ENCODE results near the gene CFTR. TPM values are rescaled to one million over a fixed set of nuclear protein-coding genes. Genes with fewer than 3 reads are reported as not detected.

Gene CFTR
- total RNA-seq, 3 donors from 2014 or later (not counting 1 experiment from before 2014, with no cell fraction given): not detected

DNA sequence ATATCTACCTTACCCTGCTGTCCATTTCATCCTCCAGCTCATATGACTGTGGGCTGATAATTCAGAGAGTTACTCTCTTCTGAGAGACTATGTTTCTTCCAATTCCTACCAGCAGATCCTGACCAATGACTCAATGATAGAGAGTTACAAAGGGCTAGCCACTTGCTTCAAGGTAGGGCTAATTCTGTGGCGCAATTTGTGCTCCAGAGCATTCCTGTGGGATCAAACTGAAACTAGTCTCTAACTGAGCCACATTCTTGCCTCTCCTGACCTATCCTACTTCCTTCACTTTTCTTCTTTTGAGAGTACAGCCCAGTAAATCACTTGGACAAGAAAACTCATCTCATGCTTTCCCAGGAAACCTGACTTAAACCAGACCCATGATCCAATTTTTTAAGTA is 34.6 kb upstream of the CFTR start:
- no peak for ATAC-seq
- Mint-ChIP-seq H3K4me3 (no peak overlapping the region), H3K36me3 (no peaks in the 10 kb centered on the region), H3K27ac (no peak overlapping the region), H3K4me1 (no peaks in the 10 kb centered on the region), H3K27me3 (ENCODE audit: low read depth in 2 of 2) (no peaks in the 10 kb centered on the region), H3K9me3 (peaks cover 15% of the 10 kb centered on the region in 2 donors)
- Histone ChIP-seq H3K4me3 (ENCODE audit: low read length) (no peak overlapping the region), H3K36me3 (ENCODE audit: control insufficient read depth, insufficient read depth, low read length) (no peaks in the 10 kb centered on the region), H3K27me3 (ENCODE audit: control insufficient read depth, insufficient read depth, low read length) (no peaks in the 10 kb centered on the region), H3K27ac (ENCODE audit: low read length) (no peak overlapping the region), H3K9me3 (ENCODE audit: control insufficient read depth, insufficient read depth, low read length) (peaks cover 10% of the 10 kb centered on the region), H3K4me1 (ENCODE audit: control insufficient read depth, insufficient read depth, low read length) (no peaks in the 10 kb centered on the region)
- WGBS (ENCODE audit: insufficient coverage): 74% methylated on average over 1 of the region's 1 CpG
- intact Hi-C loops (cut with micrococcal nuclease): no loop called here
- TF ChIP-seq, protein P1, sequence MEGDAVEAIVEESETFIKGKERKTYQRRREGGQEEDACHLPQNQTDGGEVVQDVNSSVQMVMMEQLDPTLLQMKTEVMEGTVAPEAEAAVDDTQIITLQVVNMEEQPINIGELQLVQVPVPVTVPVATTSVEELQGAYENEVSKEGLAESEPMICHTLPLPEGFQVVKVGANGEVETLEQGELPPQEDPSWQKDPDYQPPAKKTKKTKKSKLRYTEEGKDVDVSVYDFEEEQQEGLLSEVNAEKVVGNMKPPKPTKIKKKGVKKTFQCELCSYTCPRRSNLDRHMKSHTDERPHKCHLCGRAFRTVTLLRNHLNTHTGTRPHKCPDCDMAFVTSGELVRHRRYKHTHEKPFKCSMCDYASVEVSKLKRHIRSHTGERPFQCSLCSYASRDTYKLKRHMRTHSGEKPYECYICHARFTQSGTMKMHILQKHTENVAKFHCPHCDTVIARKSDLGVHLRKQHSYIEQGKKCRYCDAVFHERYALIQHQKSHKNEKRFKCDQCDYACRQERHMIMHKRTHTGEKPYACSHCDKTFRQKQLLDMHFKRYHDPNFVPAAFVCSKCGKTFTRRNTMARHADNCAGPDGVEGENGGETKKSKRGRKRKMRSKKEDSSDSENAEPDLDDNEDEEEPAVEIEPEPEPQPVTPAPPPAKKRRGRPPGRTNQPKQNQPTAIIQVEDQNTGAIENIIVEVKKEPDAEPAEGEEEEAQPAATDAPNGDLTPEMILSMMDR (IDR thresholded peaks at IDR 0.05): no peak
- DNase-seq: no peak

DNA sequence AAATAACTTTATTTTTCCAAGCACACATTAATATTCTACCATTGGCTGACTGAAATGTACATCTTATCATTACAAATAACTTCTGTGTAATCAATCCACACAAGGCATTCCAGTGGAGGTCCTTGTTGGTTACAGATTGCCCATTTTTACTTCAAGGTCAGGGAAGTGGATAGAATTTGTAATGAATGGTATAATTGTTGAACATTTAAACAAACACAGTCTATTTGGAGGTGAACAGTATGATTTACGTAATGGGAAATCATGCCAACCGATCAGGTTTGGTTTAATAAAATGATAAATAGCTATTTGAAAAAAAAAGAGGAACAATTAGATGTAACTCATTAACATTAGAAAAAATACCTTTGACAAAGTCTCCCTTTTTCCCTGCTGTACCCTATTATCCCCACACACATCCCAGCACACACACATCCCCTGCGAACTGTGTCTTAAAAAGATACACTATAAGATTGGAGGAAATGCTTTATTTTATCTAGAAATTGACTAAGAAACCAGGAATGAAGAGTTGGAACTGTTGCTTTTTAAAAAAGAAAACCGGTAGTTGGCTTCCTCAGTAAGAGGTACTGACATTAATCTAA is 33.5 kb upstream of the CFTR start:
- H3K4me1 Mint-ChIP-seq: no peaks in the 10 kb centered on the region
- Histone ChIP-seq H3K4me1 (ENCODE audit: control insufficient read depth, insufficient read depth, low read length) (no peaks in the 10 kb centered on the region), H3K27ac (ENCODE audit: low read length) (no peak overlapping the region), H3K36me3 (ENCODE audit: control insufficient read depth, insufficient read depth, low read length) (no peaks in the 10 kb centered on the region), H3K9me3 (ENCODE audit: control insufficient read depth, insufficient read depth, low read length) (peaks cover 10% of the 10 kb centered on the region), H3K4me3 (ENCODE audit: low read length) (no peak overlapping the region), H3K27me3 (ENCODE audit: control insufficient read depth, insufficient read depth, low read length) (no peaks in the 10 kb centered on the region)
- ATAC-seq (no peak), DNase-seq (no peak)
- no peak overlapping the region for H3K27ac Mint-ChIP-seq
- WGBS (ENCODE audit: insufficient coverage): 83% methylated on average over 1 of the region's 4 CpGs
- TF ChIP-seq, protein P1 (IDR thresholded peaks at IDR 0.05): no peak
- no peak overlapping the region for H3K4me3 Mint-ChIP-seq
- intact Hi-C loops (cut with micrococcal nuclease): no loop called here
- no peaks in the 10 kb centered on the region for H3K36me3 Mint-ChIP-seq
- peaks cover 15 to 17% of the 10 kb centered on the region in 2 donors for H3K9me3 Mint-ChIP-seq
- H3K27me3 Mint-ChIP-seq (ENCODE audit: low read depth in 2 of 2): no peaks in the 10 kb centered on the region

DNA sequence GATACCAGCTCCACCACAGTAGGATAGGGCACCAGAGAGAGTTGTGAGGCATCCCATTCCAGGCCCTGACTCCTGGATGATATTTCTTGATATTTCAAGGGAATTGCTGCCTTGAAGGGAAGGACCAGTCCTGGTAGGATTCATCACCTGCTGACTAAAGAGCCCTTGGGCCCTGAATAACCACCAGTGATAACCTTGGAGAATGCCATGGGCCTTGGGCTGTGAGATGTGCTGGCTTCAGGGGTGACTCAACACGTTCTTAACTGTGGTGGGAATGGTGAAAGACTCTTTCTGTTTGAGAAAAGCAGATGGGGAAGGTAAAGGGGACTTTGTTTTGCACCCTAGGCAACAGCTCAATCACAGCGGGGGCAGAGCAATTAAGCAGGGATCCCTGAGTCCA is 31.2 kb upstream of the CFTR start:
- Mint-ChIP-seq H3K4me3 (no peak overlapping the region), H3K4me1 (no peaks in the 10 kb centered on the region), H3K9me3 (peaks cover 15 to 18% of the 10 kb centered on the region in 2 donors), H3K36me3 (no peaks in the 10 kb centered on the region), H3K27ac (no peak overlapping the region), H3K27me3 (ENCODE audit: low read depth in 2 of 2) (no peaks in the 10 kb centered on the region)
- Histone ChIP-seq H3K27ac (ENCODE audit: low read length) (no peak overlapping the region), H3K36me3 (ENCODE audit: control insufficient read depth, insufficient read depth, low read length) (no peaks in the 10 kb centered on the region), H3K9me3 (ENCODE audit: control insufficient read depth, insufficient read depth, low read length) (peaks cover 10% of the 10 kb centered on the region), H3K4me3 (ENCODE audit: low read length) (no peak overlapping the region), H3K27me3 (ENCODE audit: control insufficient read depth, insufficient read depth, low read length) (no peaks in the 10 kb centered on the region), H3K4me1 (ENCODE audit: control insufficient read depth, insufficient read depth, low read length) (no peaks in the 10 kb centered on the region)
- DNase-seq (no peak), ATAC-seq (no peak)
- intact Hi-C loops (cut with micrococcal nuclease): no loop called here
- TF ChIP-seq, protein P1 (IDR thresholded peaks at IDR 0.05): no peak
- 63% methylated on average over 2 of the region's 2 CpGs for WGBS (ENCODE audit: insufficient coverage)

Measured in natural killer cell (primary cell).